DND-41 (cell line): ENCODE measurements around the gene FLNB.

ENCODE experiments used
- ATAC-seq: fragments of 200-7000 bp; cut with Tn5 transposase; 3 replicates; pipeline ENCODE4 v1.9.1; 2021; ENCODE audit warnings: low read depth; ENCODE audit not compliant: insufficient read depth
- DNase-seq: peaks from one replicate; pipeline ENCODE4 v3.0.0-alpha.2; 2020
- H2AFZ ChIP-seq: 2 replicates; pipeline ENCODE4 v1.6.0; 2012; ENCODE audit warnings: low read depth, low read length
- H3K27ac ChIP-seq: 2 replicates; pipeline ENCODE4 v1.5.1; 2012; ENCODE audit warnings: low read length, inconsistent platforms
- H3K27me3 ChIP-seq: fragments of 200-600 bp; sonication (generic); 2 replicates; pipeline ENCODE4 v1.6.0; 2012; ENCODE audit warnings: low read length, mild to moderate bottlenecking, inconsistent platforms; ENCODE audit not compliant: insufficient read depth, poor library complexity
- H3K36me3 ChIP-seq: 2 replicates; pipeline ENCODE4 v1.5.1; 2012; ENCODE audit warnings: low read length, inconsistent platforms; ENCODE audit not compliant: insufficient read depth
- H3K4me1 ChIP-seq: 2 replicates; pipeline ENCODE4 v1.5.1; 2012; ENCODE audit warnings: mild to moderate bottlenecking, low read length; ENCODE audit not compliant: insufficient read depth
- H3K4me2 ChIP-seq: 2 replicates; pipeline ENCODE4 v1.6.0; 2012; ENCODE audit warnings: mild to moderate bottlenecking, moderate library complexity, low read length, inconsistent platforms; ENCODE audit not compliant: insufficient read depth
- H3K4me3 ChIP-seq, 2 experiments: fragments of 200-600 bp in 1 of 2; shearing (Covaris generic) in 1 of 2; 2 replicates each; pipeline ENCODE4 v1.5.1; 2012 to 2016; ENCODE audit warnings: inconsistent platforms in 2 of 2, low read length in 2 of 2, mild to moderate bottlenecking in 2 of 2, low read depth in 1 of 2, moderate library complexity in 1 of 2
- H3K79me2 ChIP-seq: 2 replicates; pipeline ENCODE4 v1.6.0; 2012; ENCODE audit warnings: low read length, inconsistent platforms; ENCODE audit not compliant: insufficient read depth
- H3K9ac ChIP-seq: 2 replicates; pipeline ENCODE4 v1.6.0; 2012; ENCODE audit warnings: low read depth, mild to moderate bottlenecking, inconsistent platforms, low read length, moderate library complexity
- H3K9me3 ChIP-seq: 2 replicates; pipeline ENCODE4 v1.5.1; 2012; ENCODE audit warnings: low read length, moderate library complexity, mild to moderate bottlenecking, inconsistent platforms; ENCODE audit not compliant: insufficient read depth, severe bottlenecking
- H4K20me1 ChIP-seq: 2 replicates; pipeline ENCODE4 v1.6.0; 2012; ENCODE audit warnings: low read length; ENCODE audit not compliant: insufficient read depth
- CTCF ChIP-seq: IDR thresholded peaks from 2 replicates; pipeline ENCODE4 v1.5.1; 2012; ENCODE audit warnings: borderline replicate concordance, low read length, moderate library complexity, mild to moderate bottlenecking; ENCODE audit not compliant: poor library complexity, severe bottlenecking; ENCODE audit errors: extremely low read depth
- EZH2 ChIP-seq: IDR thresholded peaks from 3 replicates; pipeline ENCODE4 v1.6.1; 2012; ENCODE audit warnings: borderline replicate concordance, low read depth, mild to moderate bottlenecking, moderate library complexity, low read length, inconsistent platforms; ENCODE audit not compliant: severe bottlenecking

The FLNB gene

GRCh38 chr3:58090351-58090750 lies 82.1 kb downstream of the FLNB start:
- H3K27me3 ChIP-seq: no peaks in the 10 kb centered on the region
- DNase-seq (no peak), ATAC-seq (no peak)
- H3K79me2 ChIP-seq: peaks cover 9% of the 10 kb centered on the region; the same call in 1 of the 2 replicates
- no peak overlapping the region for H3K4me2 ChIP-seq
- H3K9ac ChIP-seq: no peak overlapping the region
- no peaks in the 10 kb centered on the region for H3K4me1 ChIP-seq
- no peaks in the 10 kb centered on the region for H3K9me3 ChIP-seq
- H2AFZ ChIP-seq: no peak overlapping the region
- peaks cover 24% of the 10 kb centered on the region for H3K36me3 ChIP-seq
- no peak overlapping the region for H3K4me3 ChIP-seq
- no peak overlapping the region for H3K27ac ChIP-seq
- no peak for TF ChIP-seq CTCF
- TF ChIP-seq EZH2: no peak
- H4K20me1 ChIP-seq: no peaks in the 10 kb centered on the region

- Histone ChIP-seq H3K9me3 (no peaks in the 10 kb centered on the region), H4K20me1 (no peaks in the 10 kb centered on the region), H3K36me3 (peaks cover 41% of the 10 kb centered on the region), H3K27me3 (no peaks in the 10 kb centered on the region), H3K27ac (no peak overlapping the region), H3K4me1 (no peaks in the 10 kb centered on the region), H3K4me3 (no peak overlapping the region), H3K9ac (no peak overlapping the region), H2AFZ (no peak overlapping the region), H3K79me2 (0 out of 2 replicates have a peak, but pooled peaks cover 1% of the 10 kb centered on the region), H3K4me2 (no peak overlapping the region)
- DNase-seq: no peak
- ATAC-seq: no peak
- no peak for TF ChIP-seq CTCF
- TF ChIP-seq EZH2: no peak
Observed at GRCh38 chr3:58092521-58092920, 84.3 kb downstream of the FLNB start.

- no peak for TF ChIP-seq EZH2
- no peak for TF ChIP-seq CTCF
- Histone ChIP-seq H3K27ac (no peak overlapping the region), H4K20me1 (no peaks in the 10 kb centered on the region), H3K9ac (no peak overlapping the region), H3K4me3 (no peak overlapping the region), H3K36me3 (peaks cover 42% of the 10 kb centered on the region), H3K4me2 (no peak overlapping the region), H3K4me1 (no peaks in the 10 kb centered on the region), H2AFZ (no peak overlapping the region), H3K79me2 (0 out of 2 replicates have a peak, but pooled peaks cover under 1% of the 10 kb centered on the region), H3K9me3 (no peaks in the 10 kb centered on the region), H3K27me3 (no peaks in the 10 kb centered on the region)
- ATAC-seq (no peak), DNase-seq (no peak)
Observed at GRCh38 chr3:58093574-58094195, 85.5 kb downstream of the FLNB start.
